Esophagus (tissue), 2 donors: Measurements from ENCODE around the gene PAK5. TPM values are rescaled to one million over a fixed set of nuclear protein-coding genes. Genes with fewer than 3 reads are reported as not detected.

Source experiments
- H3K27ac ChIP-seq, 2 donors: one replicate each; pipeline ENCODE4 v1.5.1; 2013; ENCODE audit warnings: low read depth in 2 of 2, mild to moderate bottlenecking in 2 of 2, inconsistent platforms in 1 of 2, low read length in 1 of 2, moderate library complexity in 1 of 2
- H3K27me3 ChIP-seq, 2 donors: one replicate each; pipeline ENCODE4 v1.6.1; 2013; ENCODE audit warnings: low read length in 2 of 2, control low read depth in 1 of 2, mild to moderate bottlenecking in 1 of 2; ENCODE audit not compliant: insufficient read depth in 2 of 2, control insufficient read depth in 1 of 2
- H3K36me3 ChIP-seq, 2 donors: one replicate each; pipeline ENCODE4 v1.6.1; 2013; ENCODE audit warnings: low read length in 1 of 2; ENCODE audit not compliant: control insufficient read depth in 2 of 2, insufficient read depth in 2 of 2
- H3K4me1 ChIP-seq, 2 donors: one replicate each; pipeline ENCODE4 v1.6.1; 2013; ENCODE audit warnings: low read length in 1 of 2; ENCODE audit not compliant: control insufficient read depth in 2 of 2, insufficient read depth in 2 of 2
- H3K4me3 ChIP-seq, 2 donors: one replicate each; pipeline ENCODE4 v1.5.1; 2013; ENCODE audit warnings: low read length in 2 of 2, mild to moderate bottlenecking in 2 of 2, low read depth in 1 of 2, moderate library complexity in 1 of 2
- H3K9me3 ChIP-seq, 2 donors: one replicate each; pipeline ENCODE4 v1.6.1; 2013; ENCODE audit warnings: mild to moderate bottlenecking in 2 of 2, low read depth in 1 of 2, low read length in 1 of 2, moderate library complexity in 1 of 2; ENCODE audit not compliant: control insufficient read depth in 2 of 2, insufficient read depth in 1 of 2
- WGBS, 2 donors: extraction: QIAGEN DNeasy Blood & Tissue Kit; methylation state at CpG; one replicate each; pipeline ENCODE4 v1.1.7; 2013; 5-methylcytosine and 5-hydroxymethylcytosine counted together
- polyA plus RNA-seq, 2 donors: library from polyadenylated mRNA; stranded (reverse); fragments of 200-250 nt; gene quantifications; one replicate each; pipeline ENCODE4 v1.2.3, GENCODE V29; 2013
- donor health status: healthy with polysubstance abuse.
- donor health status: Bipolar disorder and iron deficiency.

PAK5 gene
- polyA plus RNA-seq, 2 donors: 0.21 to 0.39 TPM

DNA sequence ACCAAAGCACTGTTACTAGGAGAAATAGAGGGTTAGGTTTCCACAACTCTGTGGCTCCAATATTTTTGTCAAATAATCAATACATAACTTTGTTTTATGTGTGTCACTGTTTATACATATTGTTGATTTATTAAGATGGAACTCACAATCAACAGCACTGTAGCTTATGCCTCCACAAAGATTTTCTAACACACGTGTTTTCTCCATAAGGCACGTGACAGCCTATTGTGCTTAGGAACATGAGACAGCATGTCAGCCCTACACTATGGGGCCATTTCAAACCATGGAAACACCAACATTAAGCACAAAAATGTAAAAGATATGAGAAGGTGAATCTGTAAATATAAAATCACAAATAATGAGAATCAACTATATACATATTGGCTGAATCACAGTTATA is 127.0 kb downstream of the PAK5 start:
- H3K27me3 ChIP-seq: no peaks in the 10 kb centered on the region
- no peaks in the 10 kb centered on the region for H3K36me3 ChIP-seq
- H3K9me3 ChIP-seq: no peaks in the 10 kb centered on the region
- 38 to 41% methylated on average over 2 of the region's 2 CpGs for WGBS, 2 donors
- H3K4me1 ChIP-seq: no peaks in the 10 kb centered on the region
- no peak overlapping the region for H3K4me3 ChIP-seq
- no peak overlapping the region for H3K27ac ChIP-seq

DNA sequence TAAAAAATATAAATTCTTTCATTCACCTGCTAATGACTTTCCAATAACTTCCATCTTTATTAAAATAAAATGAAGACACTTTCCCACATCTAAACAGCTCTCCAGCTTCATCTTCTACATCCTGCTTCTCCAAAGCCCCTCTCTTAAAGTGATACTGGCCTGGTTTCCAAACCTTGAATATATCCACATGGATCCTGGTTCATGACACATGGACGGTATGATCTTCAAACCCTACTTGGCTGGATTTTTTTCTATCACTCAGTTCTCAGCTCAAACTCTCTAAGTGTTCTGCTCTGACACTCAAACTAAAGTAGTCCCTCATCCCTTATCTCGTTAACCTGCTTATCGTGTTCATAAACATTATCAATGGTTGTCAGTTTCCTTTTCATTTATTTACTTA is 128.2 kb downstream of the PAK5 start:
- 41 to 57% methylated on average over 3 of the region's 3 CpGs for WGBS, 2 donors
- no peaks in the 10 kb centered on the region for H3K36me3 ChIP-seq

DNA sequence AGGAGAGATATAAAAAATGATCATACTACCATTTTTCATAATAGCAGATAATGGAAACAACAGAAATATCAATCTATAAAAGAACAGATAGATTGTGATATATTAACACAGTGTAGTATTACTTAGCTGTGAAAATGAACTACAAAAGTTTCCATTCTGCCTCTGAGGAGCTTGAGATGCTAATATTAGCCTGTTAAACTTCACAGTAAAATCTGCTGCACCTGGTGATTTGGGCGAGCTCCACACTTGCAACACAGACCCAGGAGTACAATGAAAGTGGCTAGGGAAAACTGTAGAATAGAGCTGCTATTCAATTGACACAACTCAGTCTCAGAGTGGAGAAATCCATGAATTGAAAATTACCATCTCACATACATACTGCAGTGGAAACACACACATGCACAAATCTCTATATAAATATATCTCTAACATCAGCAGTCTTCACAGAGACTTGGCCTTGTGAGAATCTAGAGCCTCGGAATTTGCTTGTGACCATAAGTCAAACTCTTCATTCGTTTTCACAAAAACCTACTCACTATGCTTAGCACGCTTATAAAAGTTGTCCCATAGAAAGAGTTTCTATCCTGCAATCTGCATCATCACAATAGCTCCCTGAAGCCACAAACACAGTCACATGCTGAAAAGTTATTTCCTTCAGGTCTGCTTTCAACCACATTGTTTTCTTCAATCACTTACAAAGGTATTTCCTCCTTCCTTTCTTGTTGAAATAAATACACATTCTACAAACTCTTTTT is 133.0 kb downstream of the PAK5 start:
- Histone ChIP-seq H3K27ac (no peak overlapping the region), H3K4me1 (no peaks in the 10 kb centered on the region), H3K9me3 (no peaks in the 10 kb centered on the region), H3K4me3 (no peak overlapping the region), H3K27me3 (no peaks in the 10 kb centered on the region), H3K36me3 (no peaks in the 10 kb centered on the region)
- WGBS, 2 donors: 66 to 69% methylated on average over 4 of the region's 4 CpGs

More for the DNA sequence above, 128.2 kb downstream of the PAK5 start:
- no peaks in the 10 kb centered on the region for H3K4me1 ChIP-seq
- H3K27ac ChIP-seq: no peak overlapping the region
- no peaks in the 10 kb centered on the region for H3K27me3 ChIP-seq
- no peak overlapping the region for H3K4me3 ChIP-seq
- no peaks in the 10 kb centered on the region for H3K9me3 ChIP-seq

DNA sequence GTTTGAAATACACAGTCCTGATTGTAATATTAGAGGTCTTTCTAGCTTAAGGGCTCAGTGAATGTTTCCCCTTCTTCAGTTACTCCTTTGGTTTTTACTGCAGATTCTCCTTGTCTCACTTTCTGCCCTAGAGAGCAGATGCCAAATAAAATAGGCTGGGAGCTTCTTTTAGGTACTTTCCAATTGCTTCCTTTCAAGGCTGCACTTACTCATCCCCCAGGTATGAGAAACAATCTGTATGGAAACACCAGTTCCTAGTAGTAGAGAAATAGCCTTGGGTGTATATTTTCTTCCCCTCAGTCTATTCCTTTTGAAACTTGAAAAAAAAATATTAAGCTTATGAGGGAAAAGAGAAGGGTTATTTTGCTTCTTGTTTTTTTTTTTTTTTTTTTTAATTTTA is 139.7 kb downstream of the PAK5 start:
- Histone ChIP-seq H3K9me3 (no peaks in the 10 kb centered on the region), H3K4me1 (no peaks in the 10 kb centered on the region), H3K36me3 (no peaks in the 10 kb centered on the region), H3K27ac (no peak overlapping the region), H3K27me3 (no peaks in the 10 kb centered on the region), H3K4me3 (no peak overlapping the region)

DNA sequence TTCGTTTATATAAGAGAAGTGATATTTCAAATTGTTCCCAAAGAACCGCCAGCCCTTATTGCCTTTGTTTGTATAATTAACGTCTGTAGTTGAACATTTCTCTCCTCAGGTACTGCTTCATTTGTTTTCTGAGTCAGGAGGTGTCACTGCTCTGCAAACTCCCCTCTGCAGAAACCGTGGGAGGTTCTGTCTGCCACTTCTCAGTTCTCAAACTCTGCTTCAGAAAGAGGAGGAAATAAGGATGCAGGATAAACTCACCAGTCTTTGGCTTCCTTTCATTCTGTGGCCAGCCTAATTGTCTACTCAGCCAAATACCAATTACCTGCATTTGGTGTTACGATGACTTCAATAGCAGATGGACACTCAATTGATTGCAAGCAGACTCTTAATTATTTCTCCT is 149.8 kb downstream of the PAK5 start:
- no peaks in the 10 kb centered on the region for H3K36me3 ChIP-seq
- H3K4me3 ChIP-seq: no peak overlapping the region
- WGBS, 2 donors: 45 to 49% methylated on average over 5 of the region's 5 CpGs
- no peaks in the 10 kb centered on the region for H3K4me1 ChIP-seq
- H3K27me3 ChIP-seq: no peaks in the 10 kb centered on the region
- no peak overlapping the region for H3K27ac ChIP-seq
- H3K9me3 ChIP-seq: no peaks in the 10 kb centered on the region

DNA sequence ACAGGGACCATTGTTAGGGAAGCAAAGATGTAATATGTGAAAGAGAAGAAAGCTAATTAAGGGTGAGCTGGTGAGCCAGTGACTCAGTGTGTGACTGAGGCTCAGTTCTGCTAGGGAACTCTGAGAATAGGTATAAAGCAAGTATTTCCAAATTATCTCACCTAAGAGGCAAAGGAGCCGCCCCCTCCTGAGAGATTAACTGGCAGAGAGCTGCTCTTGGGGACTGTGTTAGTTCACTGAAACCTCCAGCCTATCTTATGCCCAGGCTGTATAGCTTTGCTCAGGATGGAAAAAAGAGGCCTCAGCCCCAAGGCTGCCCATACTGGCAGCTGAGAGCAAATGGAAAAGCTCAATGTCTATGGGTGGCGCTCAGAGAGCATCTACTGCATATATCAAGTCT is 152.0 kb downstream of the PAK5 start:
- Histone ChIP-seq H3K4me3 (no peak overlapping the region), H3K4me1 (no peaks in the 10 kb centered on the region), H3K27me3 (no peaks in the 10 kb centered on the region), H3K9me3 (no peaks in the 10 kb centered on the region), H3K27ac (no peak overlapping the region), H3K36me3 (no peaks in the 10 kb centered on the region)
- WGBS, 2 donors: 64 to 82% methylated on average over 2 of the region's 2 CpGs

DNA sequence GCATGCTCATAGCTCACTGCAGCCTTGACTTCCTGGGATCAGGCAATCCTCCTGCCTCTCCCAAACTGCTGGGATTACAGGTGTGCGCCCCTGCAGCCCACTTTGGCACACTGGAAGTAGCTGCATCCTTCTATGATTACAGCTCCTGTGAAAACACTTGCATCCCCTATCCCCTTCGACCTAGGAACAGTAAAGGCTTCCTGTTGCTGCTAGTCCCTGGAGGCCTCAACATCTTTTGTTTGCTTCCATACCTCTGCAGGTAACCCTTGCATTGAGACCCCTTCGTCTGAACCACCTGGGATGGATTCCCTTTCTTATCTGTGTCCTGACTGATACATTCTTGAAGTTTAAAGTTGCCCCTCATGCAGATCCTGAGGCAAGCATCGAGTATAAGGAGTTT is 152.4 kb downstream of the PAK5 start:
- no peaks in the 10 kb centered on the region for H3K9me3 ChIP-seq
- no peak overlapping the region for H3K27ac ChIP-seq
- H3K4me1 ChIP-seq: no peaks in the 10 kb centered on the region
- H3K27me3 ChIP-seq: no peaks in the 10 kb centered on the region
- H3K36me3 ChIP-seq: no peaks in the 10 kb centered on the region
- WGBS, 2 donors: 51 to 62% methylated on average over 4 of the region's 4 CpGs
- no peak overlapping the region for H3K4me3 ChIP-seq

DNA sequence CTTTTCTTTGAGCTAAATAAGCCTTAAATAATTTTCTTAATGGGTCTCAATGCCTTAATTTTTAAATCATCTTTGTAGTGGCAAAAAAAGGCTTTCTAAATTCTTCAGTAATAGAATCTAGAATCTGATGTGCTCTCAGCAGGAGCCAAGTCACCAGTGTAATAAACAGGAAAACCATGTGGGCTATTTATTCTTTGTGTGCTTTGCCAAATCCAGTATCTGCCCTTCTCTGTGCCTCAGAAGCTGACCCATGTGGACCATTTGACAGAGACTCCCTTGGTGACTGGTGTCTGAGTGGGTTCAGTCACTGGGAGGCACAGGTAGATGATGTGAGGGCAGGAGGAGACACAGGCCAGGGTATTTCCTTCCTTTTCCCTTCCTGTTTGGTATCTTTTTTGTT is 152.9 kb downstream of the PAK5 start:
- no peaks in the 10 kb centered on the region for H3K4me1 ChIP-seq
- H3K27ac ChIP-seq: no peak overlapping the region
- H3K27me3 ChIP-seq: no peaks in the 10 kb centered on the region
- H3K9me3 ChIP-seq: no peaks in the 10 kb centered on the region
- H3K4me3 ChIP-seq: no peak overlapping the region
- no peaks in the 10 kb centered on the region for H3K36me3 ChIP-seq

DNA sequence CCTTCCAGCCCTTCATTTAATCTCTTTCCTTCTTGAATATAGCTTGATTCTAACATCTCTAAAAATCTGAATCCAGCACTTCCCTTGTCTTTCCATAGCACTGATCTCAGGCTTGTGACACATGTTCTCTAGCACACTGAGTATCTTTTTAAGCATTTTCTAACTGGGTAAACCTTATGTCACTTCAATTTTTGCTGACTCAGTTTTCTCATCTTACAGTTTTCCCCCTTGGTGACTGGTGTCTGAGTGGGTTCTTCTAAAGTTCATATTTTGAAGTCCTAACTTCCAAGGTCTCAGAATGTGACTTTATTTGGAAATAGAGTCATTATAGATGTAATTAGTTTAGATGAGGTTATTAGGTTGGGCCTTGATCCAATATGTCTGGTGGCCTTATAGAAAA is 153.9 kb downstream of the PAK5 start:
- H3K27ac ChIP-seq: no peak overlapping the region

DNA sequence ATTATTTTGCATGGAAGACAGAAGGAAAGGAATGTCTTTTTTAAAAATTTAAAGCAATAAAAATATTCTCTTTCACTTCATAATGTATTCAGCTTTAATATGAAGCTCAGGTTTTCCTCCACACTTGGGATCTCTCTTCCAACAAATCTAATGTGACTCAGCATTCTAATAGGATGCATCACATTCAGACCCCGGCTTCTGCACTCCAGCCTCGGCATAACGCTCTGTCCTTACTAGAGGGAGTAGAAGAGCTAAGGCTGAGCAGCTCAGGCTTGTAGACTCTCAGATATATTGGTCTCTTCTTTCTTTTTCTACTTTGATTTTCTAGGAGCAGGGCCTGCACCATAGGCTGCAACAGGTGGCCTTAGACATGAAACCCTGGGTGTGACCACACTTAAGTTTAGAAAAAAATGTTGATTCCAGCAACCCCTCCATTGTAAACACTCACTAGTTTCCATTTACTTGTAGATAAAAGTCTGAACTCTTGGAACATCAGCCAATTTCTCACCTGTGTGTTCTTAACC is 161.7 kb downstream of the PAK5 start:
- H3K9me3 ChIP-seq: no peaks in the 10 kb centered on the region
- WGBS, 2 donors: 87 to 92% methylated on average over 3 of the region's 3 CpGs
- no peaks in the 10 kb centered on the region for H3K36me3 ChIP-seq
- no peaks in the 10 kb centered on the region for H3K27me3 ChIP-seq
- no peaks in the 10 kb centered on the region for H3K4me1 ChIP-seq
- no peak overlapping the region for H3K27ac ChIP-seq
- H3K4me3 ChIP-seq: no peak overlapping the region

More for the DNA sequence above, 153.9 kb downstream of the PAK5 start:
- Histone ChIP-seq H3K4me3 (no peak overlapping the region), H3K36me3 (no peaks in the 10 kb centered on the region), H3K27me3 (no peaks in the 10 kb centered on the region), H3K9me3 (no peaks in the 10 kb centered on the region), H3K4me1 (no peaks in the 10 kb centered on the region)
